AML-193 (cell line): ENCODE results near the gene TMEM132D.
A peak's percentile ranks its signal among the peaks of the same experiment; 100 is the strongest.
"Not testable (repeated sequence)": the region's sequence is repeated elsewhere in the genome, so short reads cannot be mapped to it uniquely, and the experiment has no call there.

Experiments
- DNase-seq, 2 experiments: peaks; one replicate each; lab custom pipeline; 2025; lab: John Stamatoyannopoulos, UW

TMEM132D gene

DNA sequence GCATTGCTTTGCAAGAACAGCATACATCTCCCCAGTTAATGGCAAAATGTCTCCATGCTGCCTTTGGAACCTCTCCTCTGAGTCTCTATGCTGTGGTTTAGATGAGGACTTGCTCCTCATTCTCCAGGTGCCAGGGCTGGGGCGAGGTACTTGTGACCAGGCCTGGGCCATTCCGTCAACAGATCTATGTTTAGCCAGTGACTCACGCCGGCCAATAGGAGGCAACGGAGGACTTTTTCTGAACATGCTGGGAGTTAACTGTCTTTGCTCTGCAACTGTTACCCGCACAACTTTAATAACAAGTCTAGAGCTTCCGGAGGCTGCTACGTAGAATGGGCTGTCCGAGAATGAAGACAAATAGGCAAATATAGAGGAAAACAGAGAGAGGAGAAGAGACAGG, 836.3 kb downstream of the TMEM132D start:
- DNase-seq: no peak

DNA sequence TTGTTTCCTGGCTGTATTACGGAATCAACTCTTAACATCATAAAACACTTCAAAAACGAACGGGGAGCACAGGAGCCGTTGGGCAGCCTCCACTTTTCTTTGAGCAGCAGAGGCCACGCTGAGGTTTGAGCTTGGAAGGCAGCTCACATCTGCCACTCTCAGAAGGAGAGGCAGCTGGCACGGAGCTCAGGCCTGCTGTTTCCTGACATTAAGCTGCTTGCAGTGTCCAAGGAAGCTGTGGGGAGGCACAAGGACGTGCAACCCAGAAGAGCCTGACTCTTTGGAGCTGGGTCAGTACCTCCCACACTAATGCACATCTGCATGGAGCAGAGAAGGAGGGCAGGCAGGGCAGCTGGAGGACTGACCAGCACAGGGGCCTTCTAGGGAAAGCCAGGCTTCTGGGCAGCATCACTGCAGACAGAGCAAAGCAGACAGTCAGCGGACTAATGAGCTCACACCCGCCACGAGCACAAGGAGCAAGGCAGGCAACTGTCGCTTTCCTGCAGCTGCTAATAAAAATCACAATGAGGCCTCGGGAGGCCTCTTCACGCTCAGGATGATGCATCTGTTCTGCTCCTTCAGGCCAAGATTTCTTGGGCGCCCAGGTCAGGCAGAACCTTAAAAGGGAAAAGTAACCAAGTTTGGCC, 839.5 kb downstream of the TMEM132D start:
- no peak for DNase-seq

DNA sequence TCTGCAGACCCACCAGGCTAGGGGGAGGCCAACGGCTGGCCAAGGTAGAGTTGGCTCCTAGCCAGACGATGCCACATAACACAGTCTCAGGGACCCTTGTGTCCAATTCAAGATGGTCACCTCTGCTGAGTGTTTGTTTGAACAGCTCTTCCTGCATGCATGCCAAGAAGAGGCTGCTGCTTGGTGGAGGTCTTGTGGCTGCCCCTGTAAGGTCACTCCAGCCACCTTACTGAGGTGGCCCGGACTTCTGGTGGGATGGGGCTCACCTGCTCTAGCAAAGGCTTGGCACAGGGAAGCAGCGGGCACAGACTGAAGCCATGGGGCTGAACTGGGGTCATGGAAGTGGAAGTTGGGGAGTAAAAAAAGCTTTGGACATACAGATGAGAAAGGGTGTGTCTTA, 840.2 kb downstream of the TMEM132D start:
- no peak for DNase-seq

DNA sequence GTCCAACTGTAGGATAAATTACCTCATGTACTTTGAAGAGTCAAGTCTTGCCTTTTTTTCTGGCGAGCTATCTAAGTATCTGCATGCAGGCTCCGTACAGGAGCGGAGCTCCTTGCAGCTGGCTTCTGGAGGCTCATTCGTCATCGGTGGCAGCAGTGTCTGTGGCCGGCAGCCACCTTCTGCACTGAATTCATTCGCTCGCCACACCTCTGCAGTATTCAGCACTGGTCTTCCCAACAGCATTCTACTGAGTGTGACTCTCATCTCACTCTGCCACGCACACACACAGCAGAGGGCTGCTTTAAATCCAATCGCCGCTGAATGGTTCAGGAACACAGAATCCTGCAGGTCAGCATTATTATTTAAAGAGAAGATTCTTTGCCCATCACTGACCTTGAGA, 850.6 kb downstream of the TMEM132D start:
- DNase-seq: no peak

DNA sequence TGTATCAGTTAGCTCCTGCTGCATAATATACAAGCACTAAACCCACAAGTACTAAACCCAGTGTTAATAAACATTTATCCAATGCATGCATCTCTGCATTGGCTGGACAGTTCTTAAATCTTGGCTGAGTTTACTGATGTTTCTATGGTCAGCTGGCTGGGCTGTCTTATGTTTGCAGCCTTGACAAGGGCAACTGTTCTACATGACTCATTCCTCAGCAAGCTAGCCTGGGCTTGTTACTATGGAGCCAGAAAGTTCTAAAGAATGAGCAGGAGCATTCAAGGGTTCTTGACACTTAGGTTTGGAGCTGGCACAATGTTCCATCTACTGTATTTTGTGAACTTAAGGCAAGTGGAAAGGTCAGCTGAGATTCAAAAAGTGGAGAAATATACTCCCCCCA, 851.5 kb downstream of the TMEM132D start:
- DNase-seq: no peak

DNA sequence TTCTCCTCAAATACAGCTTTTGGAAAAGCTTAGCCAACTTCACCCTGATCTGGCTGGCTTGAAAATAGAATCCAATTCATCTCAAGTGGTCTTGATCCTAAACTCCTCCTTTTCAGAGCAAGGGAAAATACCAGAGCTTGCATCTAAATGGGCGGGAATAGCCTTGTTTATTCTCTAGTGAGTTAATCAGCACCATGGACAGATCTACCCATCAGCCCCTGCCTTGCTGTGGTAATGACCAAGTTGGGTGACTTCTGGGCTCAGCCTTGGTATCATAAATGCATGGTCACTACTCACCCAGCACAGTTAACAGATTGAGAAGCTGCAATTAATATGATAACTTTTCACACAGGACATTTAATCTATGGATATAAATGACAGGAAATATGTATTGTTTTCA, 853.9 kb downstream of the TMEM132D start:
- DNase-seq: peak in 1 of 2 experiments; percentile 16

DNA sequence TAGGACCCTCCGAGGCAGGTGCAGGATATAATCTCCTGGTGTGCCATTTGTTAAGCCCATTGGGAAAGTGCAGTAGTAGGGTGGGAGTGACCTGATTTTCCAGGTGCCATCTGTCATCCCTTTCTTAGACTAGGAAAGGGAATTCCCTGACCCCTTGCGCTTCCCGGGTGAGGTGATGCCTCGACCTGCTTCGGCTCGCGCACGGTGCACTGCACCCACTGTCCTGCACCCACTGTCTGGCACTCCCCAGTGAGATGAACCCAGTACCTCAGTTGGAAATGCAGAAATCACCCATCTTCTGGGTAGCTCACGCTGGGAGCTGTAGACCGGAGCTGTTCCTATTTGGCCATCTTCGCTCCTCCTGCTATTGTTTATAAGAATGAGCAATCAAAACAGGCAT, 860.5 kb downstream of the TMEM132D start:
- DNase-seq: not testable (repeated sequence)

DNA sequence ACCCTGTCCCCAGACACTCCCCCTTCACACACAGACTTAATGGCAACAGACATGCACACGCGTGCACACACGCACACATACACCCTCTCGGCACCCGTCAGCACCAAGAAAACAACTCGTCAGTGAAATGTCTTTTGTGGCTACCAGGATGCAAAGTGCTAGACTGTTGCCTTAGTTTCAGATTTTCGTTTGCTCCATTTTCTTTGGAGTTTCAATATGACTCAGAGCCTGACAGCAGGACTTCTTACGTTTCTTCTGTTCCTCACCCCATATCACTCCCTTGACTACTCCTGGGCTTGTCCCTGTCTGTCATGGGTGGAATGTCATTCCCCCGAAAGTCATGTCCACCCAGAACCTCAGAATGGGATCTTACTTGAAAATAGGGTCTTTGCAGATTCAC, 867.7 kb downstream of the TMEM132D start:
- DNase-seq: no peak

DNA sequence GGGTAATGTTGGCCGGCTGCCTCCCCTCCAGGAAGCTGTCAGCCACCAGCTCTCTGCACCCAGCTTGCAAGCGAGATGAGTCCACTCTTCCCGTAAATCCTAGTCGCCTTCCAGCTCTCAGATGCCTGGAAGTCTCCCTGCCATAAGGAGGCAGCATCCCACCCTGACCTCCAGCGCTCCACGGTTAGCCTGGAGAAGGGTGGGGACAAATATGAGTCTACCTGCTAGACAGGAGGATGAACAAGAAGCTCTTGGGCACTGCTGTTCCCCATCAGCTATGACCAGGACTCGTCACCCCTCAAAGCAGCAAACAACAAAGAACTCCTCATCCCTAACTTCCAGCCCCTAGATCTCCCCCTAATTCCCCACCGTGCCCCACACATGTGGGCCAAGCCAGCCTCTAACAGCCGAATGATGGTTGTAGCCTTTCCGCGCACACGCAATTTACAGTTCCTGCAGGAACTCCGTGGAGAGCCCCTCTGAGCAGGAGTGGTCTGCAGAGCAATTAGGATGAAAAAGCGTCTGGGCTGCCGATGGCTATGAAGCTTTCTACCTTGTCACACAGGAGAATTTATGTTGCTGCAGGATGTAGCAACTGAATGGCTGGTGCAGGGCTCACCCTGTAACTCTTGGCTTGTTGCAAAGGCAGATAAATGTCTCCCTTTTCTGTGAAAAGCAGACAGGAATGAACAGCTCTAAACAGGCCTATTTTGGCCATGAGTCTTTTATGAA, 869.1 kb downstream of the TMEM132D start:
- no peak for DNase-seq

DNA sequence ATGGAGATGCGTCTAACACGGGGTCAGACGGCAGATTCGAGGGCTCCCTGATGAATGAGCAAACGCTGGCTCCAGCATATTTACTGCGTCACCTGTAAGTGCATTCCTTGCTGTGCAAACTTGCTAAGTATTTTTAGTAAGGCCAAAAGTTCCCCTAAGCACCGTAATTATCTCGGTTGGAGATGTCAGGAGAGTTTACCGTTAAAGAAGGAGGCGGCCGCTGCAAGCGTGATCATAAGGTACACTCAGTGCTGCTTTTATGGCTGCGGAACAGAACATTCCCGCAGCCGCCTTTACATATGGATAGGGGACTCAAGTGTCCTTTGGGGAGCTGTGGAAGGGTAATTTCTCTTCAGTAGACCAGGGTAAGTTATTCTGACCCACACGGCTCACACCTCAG, 875.0 kb downstream of the TMEM132D start:
- DNase-seq: no peak

DNA sequence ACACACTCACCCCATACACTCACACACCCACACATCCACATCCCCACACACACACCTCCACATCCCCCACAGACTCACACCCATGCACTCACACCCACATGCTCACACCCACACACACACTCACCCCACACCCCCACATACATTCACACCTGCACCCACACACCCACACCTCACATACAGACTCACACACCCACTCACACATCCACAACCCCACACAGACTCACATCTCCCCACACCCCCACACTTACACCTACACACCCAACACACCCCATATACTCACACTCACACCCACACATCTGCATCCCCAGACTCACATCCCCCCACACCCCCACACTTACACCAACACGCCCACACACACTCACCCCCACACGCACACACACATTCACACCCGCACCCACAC, 878.8 kb downstream of the TMEM132D start:
- no peak for DNase-seq
